ENCODE results near the gene CLDN14. TPM values are rescaled to one million over a fixed set of nuclear protein-coding genes. Genes with fewer than 3 reads are reported as not detected.

The CLDN14 gene
- total and polyA plus RNA-seq, 2 experiments from 2014 or later: 0.53 to 2.2 TPM

DNA sequence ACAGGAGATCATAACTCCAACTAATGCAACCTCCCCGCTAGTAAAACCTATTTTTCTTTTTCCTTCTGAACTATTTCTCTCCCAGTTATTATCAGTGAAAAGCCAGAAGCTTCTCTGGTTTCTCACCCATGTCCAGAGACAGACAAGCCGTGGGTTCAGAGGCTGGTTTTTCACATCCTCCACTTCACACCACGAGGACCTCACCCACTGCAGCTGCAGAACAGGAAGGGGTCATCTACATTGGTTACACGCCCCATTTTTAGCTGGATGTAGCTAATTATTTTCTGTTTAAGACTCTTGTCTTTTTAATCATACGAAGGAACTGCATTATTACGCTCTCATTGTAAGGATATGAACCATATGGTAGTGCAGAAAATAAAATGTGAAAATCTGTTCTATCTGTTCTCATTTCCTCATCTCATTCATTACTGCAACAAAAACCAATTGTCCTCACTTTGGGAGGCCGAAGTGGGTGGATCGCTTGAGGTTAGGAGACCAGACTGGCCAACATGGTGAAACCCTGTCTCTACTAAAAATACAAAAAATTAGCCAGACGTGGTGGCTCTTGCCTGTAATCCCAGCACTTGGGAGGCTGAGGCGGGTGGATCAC, 39.1 kb upstream of the CLDN14 start:
- 89% methylated on average over 10 of the region's 10 CpGs for WGBS (ENCODE audit: low lambda C conversion rate, missing lambda C conversion rate)
- H3K79me2 ChIP-seq: no peaks in the 10 kb centered on the region
- H2AFZ ChIP-seq: no peak overlapping the region
- no peak overlapping the region for H3K4me3 ChIP-seq
- H3K27me3 ChIP-seq: no peaks in the 10 kb centered on the region
- no peak overlapping the region for H3K27ac ChIP-seq
- H3K9me2 ChIP-seq (replicated peaks; ENCODE audit: insufficient read depth): no peaks in the 10 kb centered on the region
- no peak for TF ChIP-seq EZH2 (IDR thresholded peaks at IDR 0.05; ENCODE audit: borderline replicate concordance)
- H3K4me1 ChIP-seq (ENCODE audit: insufficient read depth): no peaks in the 10 kb centered on the region
- H3K9me3 ChIP-seq (ENCODE audit: low read depth): no peaks in the 10 kb centered on the region
- DNase-seq (ENCODE audit: low spot score): no peak
- H4K20me1 ChIP-seq (ENCODE audit: insufficient read depth, poor library complexity, severe bottlenecking): no peaks in the 10 kb centered on the region
- no peaks in the 10 kb centered on the region for H3K36me3 ChIP-seq (replicated peaks; ENCODE audit: insufficient read depth, low read depth)
- H3K4me2 ChIP-seq: no peak overlapping the region

DNA sequence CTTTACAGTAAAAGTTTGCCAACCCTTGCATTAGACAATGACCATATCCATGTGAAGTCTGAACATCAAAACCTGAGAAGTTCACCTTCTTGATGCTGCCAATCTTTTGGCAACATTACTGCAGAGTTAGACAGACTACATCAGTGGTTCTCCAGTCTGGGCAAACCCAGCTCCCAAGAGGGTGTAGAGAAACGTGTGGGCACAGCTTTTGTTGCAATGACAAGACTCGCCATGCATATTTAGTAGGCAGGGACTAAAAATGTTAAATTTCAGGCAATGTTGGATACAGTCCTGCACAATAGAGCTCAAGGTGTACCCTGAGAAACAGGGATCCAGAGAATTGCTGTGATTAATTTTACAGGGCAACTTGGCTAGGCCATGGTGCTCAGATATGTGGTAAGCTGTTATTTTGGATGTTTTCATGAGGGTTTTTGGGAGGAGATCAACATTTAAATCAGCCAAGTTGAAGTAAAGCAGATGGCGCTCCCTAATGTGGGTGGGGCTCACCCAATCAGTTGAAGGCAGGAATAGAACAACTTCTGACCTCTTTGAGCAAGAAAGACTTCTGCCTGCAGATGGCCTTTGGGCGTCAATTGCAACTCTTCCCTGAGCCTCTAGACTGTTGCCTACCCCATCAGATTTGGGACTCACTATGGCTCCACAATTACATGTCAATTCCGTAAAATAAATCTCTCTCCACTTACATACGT, 37.6 kb upstream of the CLDN14 start:
- WGBS (ENCODE audit: low lambda C conversion rate, missing lambda C conversion rate): 96% methylated on average over 6 of the region's 6 CpGs
- no peak overlapping the region for H3K27ac ChIP-seq
- no peak overlapping the region for H3K4me3 ChIP-seq
- H4K20me1 ChIP-seq (ENCODE audit: insufficient read depth, poor library complexity, severe bottlenecking): no peaks in the 10 kb centered on the region
- H3K9me3 ChIP-seq (ENCODE audit: low read depth): no peaks in the 10 kb centered on the region
- no peaks in the 10 kb centered on the region for H3K79me2 ChIP-seq
- H3K9me2 ChIP-seq (replicated peaks; ENCODE audit: insufficient read depth): no peaks in the 10 kb centered on the region
- peaks cover 3% of the 10 kb centered on the region for H3K27me3 ChIP-seq
- no peak for DNase-seq (ENCODE audit: low spot score)
- H3K36me3 ChIP-seq (replicated peaks; ENCODE audit: insufficient read depth, low read depth): no peaks in the 10 kb centered on the region
- H3K4me1 ChIP-seq (ENCODE audit: insufficient read depth): no peaks in the 10 kb centered on the region
- H2AFZ ChIP-seq: no peak overlapping the region
- H3K4me2 ChIP-seq: no peak overlapping the region
- TF ChIP-seq, protein P1, sequence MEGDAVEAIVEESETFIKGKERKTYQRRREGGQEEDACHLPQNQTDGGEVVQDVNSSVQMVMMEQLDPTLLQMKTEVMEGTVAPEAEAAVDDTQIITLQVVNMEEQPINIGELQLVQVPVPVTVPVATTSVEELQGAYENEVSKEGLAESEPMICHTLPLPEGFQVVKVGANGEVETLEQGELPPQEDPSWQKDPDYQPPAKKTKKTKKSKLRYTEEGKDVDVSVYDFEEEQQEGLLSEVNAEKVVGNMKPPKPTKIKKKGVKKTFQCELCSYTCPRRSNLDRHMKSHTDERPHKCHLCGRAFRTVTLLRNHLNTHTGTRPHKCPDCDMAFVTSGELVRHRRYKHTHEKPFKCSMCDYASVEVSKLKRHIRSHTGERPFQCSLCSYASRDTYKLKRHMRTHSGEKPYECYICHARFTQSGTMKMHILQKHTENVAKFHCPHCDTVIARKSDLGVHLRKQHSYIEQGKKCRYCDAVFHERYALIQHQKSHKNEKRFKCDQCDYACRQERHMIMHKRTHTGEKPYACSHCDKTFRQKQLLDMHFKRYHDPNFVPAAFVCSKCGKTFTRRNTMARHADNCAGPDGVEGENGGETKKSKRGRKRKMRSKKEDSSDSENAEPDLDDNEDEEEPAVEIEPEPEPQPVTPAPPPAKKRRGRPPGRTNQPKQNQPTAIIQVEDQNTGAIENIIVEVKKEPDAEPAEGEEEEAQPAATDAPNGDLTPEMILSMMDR (IDR thresholded peaks at IDR 0.05; ENCODE audit: poor library complexity): no peak
- TF ChIP-seq EZH2phosphoT487 (IDR thresholded peaks at IDR 0.05; ENCODE audit: low read depth, severe bottlenecking, unreplicated experiment): no peak
- TF ChIP-seq EZH2 (IDR thresholded peaks at IDR 0.05; ENCODE audit: borderline replicate concordance): no peak

DNA sequence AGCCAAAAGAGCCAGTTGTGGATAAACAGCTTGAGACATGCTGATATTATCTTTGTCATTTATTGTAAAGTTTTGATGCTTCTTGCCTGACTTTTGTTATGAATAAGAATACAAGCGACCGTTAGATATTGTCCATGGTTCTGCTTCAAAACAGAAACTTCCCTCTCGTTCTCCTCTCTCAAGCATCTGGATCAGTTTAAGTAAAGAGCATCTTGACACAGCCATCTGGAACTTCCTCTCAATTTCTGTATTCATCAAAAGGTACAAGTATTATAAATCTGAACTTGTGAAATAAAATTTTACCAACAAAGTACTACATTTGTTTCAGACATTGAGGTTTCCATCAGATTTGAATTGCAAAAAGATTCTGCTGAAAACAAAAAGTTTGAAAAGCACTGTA, 36.4 kb upstream of the CLDN14 start:
- Histone ChIP-seq H3K9me3 (ENCODE audit: low read depth) (no peaks in the 10 kb centered on the region), H3K4me1 (ENCODE audit: insufficient read depth) (no peaks in the 10 kb centered on the region), H3K4me2 (no peak overlapping the region), H3K79me2 (no peaks in the 10 kb centered on the region), H4K20me1 (ENCODE audit: insufficient read depth, poor library complexity, severe bottlenecking) (no peaks in the 10 kb centered on the region), H3K27ac (no peak overlapping the region), H3K4me3 (no peak overlapping the region), H3K9me2 (replicated peaks; ENCODE audit: insufficient read depth) (no peaks in the 10 kb centered on the region), H3K36me3 (replicated peaks; ENCODE audit: insufficient read depth, low read depth) (no peaks in the 10 kb centered on the region), H3K27me3 (peaks cover 6% of the 10 kb centered on the region), H2AFZ (no peak overlapping the region)
- DNase-seq (ENCODE audit: low spot score): no peak
- TF ChIP-seq, protein P1 (IDR thresholded peaks at IDR 0.05; ENCODE audit: poor library complexity): no peak
- no peak for TF ChIP-seq EZH2 (IDR thresholded peaks at IDR 0.05; ENCODE audit: borderline replicate concordance)
- TF ChIP-seq EZH2phosphoT487 (IDR thresholded peaks at IDR 0.05; ENCODE audit: low read depth, severe bottlenecking, unreplicated experiment): no peak
- 66% methylated on average over 3 of the region's 3 CpGs for WGBS (ENCODE audit: low lambda C conversion rate, missing lambda C conversion rate)

DNA sequence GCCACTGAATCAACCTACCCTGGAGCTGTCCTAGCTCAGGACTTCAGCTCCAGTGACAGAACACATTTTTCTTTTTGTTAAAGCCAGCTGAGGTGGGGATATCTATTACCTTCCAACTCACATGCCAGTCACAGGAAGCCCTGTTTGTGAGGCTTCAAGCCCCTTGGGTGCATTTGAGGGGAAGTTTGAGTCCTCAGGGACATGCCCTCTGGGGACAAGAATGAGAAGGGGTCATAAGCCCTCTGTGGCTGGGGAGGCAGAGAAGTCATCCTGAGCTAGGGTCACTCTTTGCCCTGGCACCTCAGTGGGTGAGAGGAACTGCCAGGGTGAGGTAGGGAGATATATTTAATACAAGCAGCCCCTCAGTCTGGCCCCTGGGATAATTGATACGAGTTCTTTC, 33.5 kb upstream of the CLDN14 start:
- 100% methylated on average over 1 of the region's 1 CpG for WGBS (ENCODE audit: low lambda C conversion rate, missing lambda C conversion rate)
- TF ChIP-seq, protein P1 (IDR thresholded peaks at IDR 0.05; ENCODE audit: poor library complexity): no peak
- TF ChIP-seq EZH2 (IDR thresholded peaks at IDR 0.05; ENCODE audit: borderline replicate concordance) (no peak), EZH2phosphoT487 (IDR thresholded peaks at IDR 0.05; ENCODE audit: low read depth, severe bottlenecking, unreplicated experiment) (no peak)
- Histone ChIP-seq H3K9me2 (replicated peaks; ENCODE audit: insufficient read depth) (no peaks in the 10 kb centered on the region), H3K4me2 (no peak overlapping the region), H3K4me3 (no peak overlapping the region), H3K36me3 (replicated peaks; ENCODE audit: insufficient read depth, low read depth) (no peaks in the 10 kb centered on the region), H4K20me1 (ENCODE audit: insufficient read depth, poor library complexity, severe bottlenecking) (no peaks in the 10 kb centered on the region), H3K27me3 (peaks cover 6% of the 10 kb centered on the region), H3K27ac (no peak overlapping the region), H3K9me3 (ENCODE audit: low read depth) (no peaks in the 10 kb centered on the region), H2AFZ (no peak overlapping the region), H3K79me2 (no peaks in the 10 kb centered on the region), H3K4me1 (ENCODE audit: insufficient read depth) (peaks cover 2% of the 10 kb centered on the region)
- DNase-seq (ENCODE audit: low spot score): no peak
